Measurements from ENCODE around the gene CHST6.

DNA sequence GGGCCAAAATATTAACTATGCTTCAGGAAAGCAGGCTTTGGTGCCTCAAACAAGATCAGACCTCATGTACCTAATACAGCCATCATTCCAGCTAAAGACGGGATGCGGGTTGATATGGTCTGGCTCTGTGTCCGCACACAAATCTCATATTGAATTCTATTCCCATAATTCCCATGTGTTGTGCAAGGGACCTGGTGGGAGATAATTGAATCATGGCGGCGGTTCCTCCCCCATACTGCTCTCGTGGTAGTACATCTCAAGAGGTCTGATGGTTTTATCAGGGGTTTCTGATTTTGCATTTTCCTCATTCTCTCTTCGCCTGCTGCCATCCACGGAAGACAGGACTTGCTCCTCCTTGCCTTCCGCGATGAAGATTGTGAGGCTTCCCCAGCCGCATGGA is 19.1 kb upstream of the CHST6 start:
- TF ChIP-seq POLR2AphosphoS5 (IDR thresholded peaks at IDR 0.05; ENCODE audit: borderline replicate concordance, low read depth, low read length) (no peak), EZH2 (IDR thresholded peaks at IDR 0.05) (no peak)
